Activated CD8-positive, alpha-beta memory T cell treated with anti-CD3 and anti-CD28 coated beads, Interleukin-2, amount 50 U/mL, for 4 hours (primary cell): ENCODE measurements around the gene TMEM134.
"Not testable (repeated sequence)": the region's sequence is repeated elsewhere in the genome, so short reads cannot be mapped to it uniquely, and the experiment has no call there.

Experiments
- DNase-seq: peaks from one replicate; pipeline ENCODE4 v3.0.0-alpha.2; 2020

The TMEM134 gene

DNA sequence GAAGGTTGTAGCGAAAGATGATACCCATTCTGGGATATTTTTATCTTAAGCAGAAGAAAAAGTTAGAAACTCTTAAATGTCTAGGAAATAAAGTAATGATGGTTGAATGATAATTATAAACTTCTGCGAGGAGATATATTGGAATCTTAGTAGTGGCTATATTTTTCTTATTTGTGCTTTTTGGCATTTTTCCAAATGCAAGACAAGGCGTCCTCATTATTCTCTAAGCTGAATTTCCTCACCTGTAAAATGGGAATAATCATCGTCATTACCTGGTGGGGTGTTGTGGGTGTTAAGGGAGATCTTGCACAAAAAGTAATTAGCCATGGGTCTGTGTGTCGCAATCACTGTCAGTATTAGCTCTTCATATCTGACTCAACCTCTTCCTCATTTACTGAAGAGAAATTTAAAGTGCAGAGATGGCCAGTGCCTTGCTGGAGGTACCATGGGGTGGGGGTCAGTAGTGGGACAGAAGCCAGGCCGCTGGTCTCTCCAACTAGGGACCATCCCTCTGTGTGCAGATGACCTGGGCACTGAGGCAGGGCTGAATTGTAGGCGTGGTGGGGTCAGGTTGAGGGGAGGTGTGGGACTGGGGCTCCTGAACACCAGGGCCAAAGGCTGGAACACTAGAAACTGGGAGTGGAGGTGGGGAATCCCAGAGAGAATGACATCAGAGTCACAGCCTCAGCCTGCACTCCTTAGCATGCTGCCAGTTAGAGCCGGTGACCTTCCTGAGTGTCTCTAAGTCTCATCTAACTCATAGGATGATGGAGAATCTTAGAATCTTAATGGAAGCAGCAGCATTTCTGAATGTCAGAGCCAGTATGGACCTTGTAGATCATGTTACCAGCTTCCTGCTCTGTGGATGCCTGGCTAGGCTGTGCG is 32.0 kb upstream of the TMEM134 start:
- peak; percentile 12 for DNase-seq

DNA sequence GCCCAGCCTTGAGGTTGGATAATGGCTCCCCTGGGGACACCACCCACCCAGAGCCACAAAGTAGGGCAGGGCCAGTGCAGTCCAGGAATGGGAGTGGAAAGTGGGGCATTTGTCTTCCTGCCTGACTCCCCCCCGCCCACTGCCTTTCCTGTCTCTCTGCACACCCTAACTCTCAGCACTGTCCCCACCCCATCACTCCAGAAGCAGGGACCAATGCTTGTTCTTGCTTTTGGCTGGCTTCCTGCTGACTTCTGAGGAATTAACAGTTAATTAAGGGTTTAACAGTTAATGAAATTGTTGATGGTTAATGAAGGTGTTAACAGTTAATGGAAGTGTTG is 31.4 kb upstream of the TMEM134 start:
- no peak for DNase-seq

DNA sequence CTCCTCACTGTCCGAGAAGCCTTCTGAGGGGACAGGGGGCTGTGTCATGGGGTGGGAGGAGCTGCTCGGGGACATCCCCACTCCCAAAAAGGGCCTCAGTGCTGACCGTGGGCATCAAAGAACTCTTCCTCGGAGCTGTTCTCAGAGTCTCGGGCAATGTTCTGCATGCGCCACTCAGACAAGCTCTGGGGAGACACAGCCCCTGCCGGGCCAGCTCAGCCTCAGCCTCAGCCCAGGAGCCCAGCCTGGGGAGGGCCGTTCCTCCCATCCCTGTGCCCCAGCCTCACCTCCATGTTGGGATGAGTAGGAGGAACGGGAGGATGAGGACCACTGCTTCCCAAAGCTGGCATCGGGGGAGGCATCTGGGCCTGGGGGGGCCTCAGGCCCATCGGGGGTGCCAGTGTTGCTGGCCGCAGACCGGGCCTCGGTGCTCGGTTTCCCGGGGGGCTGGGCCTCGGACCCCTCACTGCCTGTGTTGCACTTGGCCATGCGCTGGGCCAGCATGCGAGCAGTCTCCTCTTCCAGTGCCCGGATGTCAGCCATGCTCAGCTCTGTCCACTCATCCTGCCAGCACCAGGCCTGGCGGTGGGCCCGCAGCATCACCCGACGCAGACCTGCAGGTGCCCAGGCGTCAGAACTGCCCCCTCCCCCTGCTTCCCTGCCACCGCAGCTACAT is 30.9 kb upstream of the TMEM134 start:
- no peak for DNase-seq

GRCh38 chr11:67498544-67498972 is 29.5 kb upstream of the TMEM134 start:
- DNase-seq = no peak

DNA sequence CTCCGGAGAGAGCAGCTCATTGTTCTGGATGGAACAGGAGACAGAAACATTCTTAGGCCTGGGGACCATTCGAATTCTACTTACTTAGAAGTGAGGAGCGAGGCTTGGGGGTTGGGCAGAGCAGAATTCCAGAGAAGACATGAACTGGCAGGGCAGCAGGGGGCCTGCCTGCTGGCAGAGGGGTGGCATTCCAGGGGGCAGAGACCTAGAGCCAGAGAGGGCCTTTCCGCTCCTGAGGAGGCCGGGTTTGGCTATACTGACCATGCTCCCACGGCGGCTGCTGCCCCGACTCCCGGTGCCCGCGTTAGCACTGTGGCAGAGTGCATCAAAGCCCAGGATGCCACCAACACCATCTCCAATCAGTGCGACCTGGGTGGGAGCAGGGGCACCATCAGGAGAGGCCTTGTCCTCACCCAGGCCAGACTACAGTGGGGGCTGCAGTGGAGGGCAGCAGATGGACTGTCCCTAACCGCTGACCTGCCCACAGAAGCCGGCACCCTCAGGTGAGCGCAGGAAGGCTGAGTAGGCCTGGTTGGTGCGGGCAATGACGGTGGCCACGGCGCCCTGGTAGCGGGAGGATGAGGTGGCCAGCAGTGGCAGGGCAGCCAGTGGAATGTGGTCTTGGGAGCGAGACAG is 28.7 kb upstream of the TMEM134 start:
- no peak for DNase-seq

- DNase-seq = no peak
These were observed 27.1 kb upstream of the TMEM134 start for GRCh38 chr11:67496113-67496512.

DNA sequence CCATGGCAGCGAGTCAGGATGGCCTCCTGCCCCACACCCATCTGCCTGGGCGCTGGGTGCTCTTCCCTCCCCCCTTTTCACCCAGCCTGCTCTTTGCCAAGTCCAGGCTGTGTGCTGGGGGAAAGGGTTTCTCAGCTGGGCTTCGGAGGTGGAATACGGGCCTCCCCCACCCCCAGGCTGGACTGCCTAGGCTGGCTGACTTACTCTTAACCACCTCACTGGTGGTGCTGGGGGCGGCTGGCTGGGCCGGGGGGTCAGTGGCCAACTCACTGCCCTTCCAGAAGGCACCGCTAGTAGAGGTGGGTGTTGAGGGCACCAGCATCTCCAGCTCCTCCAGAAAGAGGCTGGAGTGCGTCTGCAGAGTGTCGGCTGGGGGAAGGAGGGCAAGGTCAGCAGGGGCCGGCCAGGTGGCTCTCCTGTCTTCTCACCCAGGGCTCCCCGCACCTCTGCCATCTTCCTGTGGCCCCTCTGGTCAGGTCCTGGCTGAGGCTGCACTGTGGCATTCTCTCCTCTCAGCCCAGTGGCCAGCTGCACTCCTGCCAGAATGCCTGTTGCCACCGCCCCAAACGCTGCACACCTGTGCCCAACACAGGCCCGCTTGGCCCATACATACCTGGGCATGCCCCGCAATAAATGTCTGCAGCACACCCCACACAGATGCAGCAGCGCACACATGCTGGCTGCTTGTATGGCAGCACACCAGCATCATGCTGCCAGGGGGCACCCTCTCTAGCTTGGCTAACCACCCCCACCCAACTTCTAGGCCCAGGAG is 26.4 kb upstream of the TMEM134 start:
- DNase-seq = no peak

DNA sequence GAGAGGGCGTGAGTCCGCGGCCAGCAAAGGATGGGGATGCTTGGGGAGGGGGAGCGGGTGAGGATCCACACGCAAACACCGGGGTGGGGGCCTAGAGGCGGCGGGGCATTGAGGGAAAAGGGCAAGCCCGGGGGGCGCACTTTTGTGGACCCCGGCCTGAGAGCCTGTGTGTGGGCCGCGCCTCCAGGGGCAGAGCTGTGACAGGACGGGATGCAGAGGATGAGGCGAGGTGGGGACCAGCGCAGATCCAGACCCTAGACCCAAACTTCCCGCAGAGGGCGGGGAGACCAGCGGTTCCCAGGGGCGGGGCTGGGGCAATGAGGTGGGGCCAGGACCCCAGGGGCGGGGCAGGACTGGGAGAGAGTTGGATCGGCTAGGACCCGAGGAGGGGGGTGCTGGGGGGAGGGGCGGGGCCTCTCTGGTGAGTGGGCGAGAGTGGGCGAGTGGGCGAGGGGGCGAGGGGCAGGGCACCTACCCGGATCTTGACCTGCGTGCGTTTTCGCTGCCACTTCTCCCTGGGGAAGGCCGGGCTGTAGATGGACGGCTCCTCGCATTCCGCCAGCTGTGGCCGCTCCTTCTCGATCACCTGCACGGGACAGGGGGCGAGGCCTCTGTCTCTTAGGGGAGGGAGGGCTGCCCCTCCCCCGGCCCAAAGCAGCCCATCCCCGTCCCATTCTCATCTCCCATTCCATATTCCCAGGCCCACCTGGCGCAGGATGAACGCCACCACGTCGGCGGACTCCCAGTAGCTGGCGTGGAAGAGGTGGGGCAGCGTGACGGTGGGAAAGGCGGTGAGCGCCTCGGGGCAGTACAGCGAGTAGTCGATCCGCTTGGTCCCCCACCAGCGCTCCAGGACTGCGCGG is 25.6 kb upstream of the TMEM134 start:
- no peak for DNase-seq

DNA sequence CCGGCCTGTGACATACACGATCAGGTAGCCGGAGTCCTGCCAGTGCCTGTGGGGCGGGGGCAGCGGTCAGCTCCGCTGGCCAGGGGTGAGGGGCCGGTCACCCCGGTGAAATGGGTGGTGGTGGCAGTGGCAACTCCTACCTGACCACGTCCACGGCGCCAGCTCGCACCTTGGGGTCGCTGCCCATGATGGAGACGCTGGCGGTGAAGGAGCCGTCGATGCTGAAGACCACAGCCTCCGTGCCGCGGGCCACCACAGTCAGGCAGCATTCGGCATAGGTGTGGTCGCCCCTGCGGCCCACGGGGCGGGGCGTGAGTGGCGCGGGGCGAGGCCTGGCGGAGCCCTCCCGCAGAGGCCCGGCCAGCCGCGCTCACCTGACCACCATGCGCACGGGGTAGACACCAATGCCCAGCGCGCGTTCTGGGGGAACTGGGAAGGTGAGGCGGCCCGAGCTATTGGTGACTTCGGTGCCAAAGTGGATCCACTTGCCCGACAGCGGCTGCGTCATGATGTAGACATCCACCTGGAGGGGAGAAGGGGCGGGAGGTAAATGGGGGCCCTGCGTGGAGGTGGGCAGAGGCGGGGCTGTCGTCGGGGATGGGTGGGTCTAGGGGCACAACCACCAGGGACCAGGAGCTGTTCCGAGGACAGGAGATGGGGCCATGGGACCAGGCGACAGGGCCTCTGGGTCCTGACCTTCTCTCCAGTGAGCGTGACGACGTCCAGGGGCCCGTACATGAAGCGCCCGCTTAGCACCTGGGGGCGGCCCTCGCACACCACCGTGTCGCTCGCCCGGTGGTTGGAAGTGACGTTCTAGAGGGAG is 24.7 kb upstream of the TMEM134 start:
- DNase-seq = no peak

GRCh38 chr11:67492801-67493547 is 23.9 kb upstream of the TMEM134 start:
- DNase-seq = no peak

DNA sequence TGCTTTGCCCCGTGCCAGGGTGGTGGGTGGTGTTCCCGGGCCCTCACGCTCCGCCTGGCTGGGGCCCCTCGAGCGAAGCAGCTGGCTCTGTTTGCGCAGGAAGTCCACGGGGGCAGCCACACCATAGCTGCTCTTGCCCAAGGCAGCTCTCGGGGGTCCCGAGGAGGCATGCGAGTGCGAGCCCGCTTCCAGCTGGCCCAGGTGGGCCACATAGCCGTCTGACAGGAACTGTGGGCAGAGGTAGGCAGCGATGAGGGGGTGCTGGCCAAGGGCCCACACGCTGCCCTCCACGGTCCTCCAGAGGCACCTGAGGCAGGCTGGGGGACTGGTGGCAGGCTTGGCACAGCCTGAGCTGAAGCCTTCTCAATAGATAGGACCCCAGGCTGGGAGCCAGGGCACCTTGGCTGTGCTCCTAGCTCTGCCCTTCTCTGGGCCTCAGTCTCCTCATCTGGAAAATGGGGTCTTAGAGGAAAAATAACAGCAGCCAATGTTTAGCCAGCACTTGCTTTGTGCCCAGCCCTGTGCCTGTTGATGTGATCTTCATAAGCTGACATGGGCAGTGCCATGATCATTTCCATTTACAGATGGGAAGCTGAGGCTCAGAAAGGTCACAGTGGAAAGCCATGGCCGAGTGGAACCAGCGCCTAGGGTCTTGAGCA is 23.1 kb upstream of the TMEM134 start:
- DNase-seq = no peak

DNA sequence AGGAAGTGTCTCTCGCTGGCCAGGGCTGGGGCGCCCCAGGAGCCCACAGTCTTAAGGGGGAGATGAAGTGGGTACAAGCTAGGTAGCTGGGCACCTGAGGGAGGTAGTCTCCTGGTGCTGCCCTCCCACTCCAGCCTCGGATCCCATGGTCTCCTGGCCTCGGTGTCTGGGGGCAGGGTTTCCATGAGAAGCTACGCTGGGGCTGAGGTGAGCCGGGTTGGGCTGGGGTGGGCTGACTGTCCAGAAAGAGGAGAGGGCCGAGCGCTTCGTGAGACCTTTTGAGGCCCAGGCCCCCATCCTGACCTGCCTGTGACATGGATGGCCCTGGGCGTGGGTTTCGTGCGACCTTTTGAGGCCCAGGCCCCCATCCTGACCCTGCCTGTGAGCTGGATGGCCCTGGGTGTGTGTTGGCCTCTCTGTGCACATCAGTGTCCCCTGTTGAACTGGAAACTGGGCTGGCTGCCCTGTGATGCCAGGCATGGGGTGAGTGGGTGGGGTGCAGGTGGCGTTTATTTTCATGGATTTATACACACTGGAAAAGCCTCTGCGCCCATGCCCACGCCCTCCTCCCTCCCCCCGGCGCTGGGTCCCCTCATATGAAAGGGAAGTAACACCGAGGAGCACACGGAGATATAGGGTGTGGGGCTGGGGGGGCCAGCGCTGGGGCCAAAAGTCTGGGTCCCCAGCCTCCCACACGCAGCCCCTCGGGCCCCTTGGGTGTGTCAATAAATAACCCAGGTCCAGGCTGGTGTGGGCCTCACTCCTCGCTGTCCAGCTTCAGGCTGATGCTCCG is 22.4 kb upstream of the TMEM134 start:
- peak; percentile 13 for DNase-seq

GRCh38 chr11:67490727-67491065 is 21.6 kb upstream of the TMEM134 start:
- no peak for DNase-seq

GRCh38 chr11:67489885-67490726 is 21.1 kb upstream of the TMEM134 start:
- DNase-seq = peak; percentile 17

- DNase-seq = peak; percentile 15
These were observed 20.3 kb upstream of the TMEM134 start for GRCh38 chr11:67489203-67489884.

DNA sequence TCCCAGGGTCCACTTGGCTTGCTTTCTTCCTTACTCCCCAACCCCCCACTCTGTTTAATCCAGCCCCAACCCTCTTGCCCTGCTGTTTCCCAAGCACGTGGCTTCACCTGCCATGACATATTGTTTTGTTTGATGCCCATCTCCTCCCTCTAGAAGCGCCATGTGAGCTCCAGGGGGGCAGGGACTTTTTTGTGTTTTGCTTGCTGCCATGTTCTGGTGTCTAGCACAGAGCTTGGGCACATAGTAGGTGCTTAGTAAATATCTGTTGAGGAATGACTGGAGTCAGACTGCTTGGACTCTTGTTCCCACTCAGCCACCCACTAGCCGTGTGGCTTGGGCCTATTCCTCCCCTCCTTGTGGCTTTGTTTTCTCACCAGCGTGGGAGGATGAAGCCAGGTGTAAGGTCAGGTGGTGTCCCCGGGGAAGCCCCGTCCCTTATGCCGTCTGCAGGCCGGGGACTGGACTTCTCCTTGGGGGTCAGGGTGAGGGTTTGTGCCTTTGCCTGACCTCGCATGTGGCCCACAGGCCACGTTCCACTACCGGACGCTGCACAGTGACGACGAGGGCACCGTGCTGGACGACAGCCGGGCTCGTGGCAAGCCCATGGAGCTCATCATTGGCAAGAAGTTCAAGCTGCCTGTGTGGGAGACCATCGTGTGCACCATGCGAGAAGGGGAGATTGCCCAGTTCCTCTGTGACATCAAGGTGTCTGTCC is 17.6 kb upstream of the TMEM134 start:
- DNase-seq = no peak

DNA sequence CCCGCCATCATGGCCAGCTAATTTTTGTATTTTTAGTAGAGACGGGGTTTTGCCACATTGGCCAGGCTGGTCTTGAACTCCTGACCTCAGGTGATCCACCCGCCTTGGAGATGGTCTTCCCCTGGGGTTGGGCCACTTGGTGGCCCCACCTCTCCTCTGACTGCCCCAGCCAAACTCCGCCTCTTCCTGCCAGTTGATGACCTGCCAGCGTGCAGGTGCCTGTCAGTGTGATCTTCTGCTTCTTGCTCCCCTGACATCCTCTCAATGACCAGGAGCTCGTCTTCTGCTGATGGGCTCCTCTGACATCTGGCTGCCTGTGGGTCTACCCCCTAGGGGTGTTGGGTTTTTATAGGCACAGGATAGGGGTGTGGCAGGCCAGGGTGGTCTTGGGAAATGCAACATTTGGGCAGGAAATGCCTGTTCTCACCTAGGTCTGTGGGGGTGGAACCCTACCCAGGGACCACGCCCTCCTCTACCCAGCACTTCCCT is 16.9 kb upstream of the TMEM134 start:
- DNase-seq = not testable (repeated sequence)
